ENCODE data around the gene NID1. TPM values are rescaled to one million over a fixed set of nuclear protein-coding genes. Genes with fewer than 3 reads are reported as not detected.
A peak's percentile ranks its signal among the peaks of the same experiment; 100 is the strongest.

Gene NID1
- total RNA-seq, 1 experiment from 2014 or later: 48.5 TPM

DNA sequence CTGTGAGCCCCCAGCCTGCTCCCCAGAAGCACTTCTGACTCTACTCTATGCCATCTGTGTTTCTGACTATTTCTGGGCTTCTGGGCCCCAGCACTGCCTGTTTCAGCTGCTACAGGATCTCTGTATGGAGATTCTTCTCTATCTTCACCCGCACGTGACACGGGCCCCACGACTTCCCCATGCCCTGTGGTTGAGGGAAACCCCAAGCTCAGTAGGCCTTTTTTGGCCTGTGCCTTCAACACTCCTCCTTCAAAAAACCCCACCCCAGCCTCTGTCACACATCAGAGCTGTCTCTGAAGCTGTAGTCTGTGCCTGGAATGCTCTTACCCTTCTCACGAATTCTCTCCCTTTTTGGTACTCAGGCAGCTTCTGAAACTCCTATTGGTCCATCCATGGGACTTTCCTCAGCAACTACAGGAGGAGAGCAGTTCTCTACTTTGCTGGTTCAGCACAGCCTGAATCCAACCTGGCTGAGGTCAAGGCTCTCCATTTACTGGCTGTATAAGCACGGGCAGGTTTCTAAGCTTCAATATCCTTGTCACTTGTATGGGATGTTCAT, 2.0 kb upstream of the NID1 start:
- no peak for DNase-seq
- Mint-ChIP-seq H3K9me3 (ENCODE audit: unreplicated experiment) (no peaks in the 10 kb centered on the region), H3K36me3 (ENCODE audit: insufficient read depth, unreplicated experiment) (peaks cover 11% of the 10 kb centered on the region), H3K4me1 (ENCODE audit: low read depth, unreplicated experiment) (no peaks in the 10 kb centered on the region), H3K27me3 (ENCODE audit: insufficient read depth, unreplicated experiment) (no peaks in the 10 kb centered on the region), H3K27ac (ENCODE audit: unreplicated experiment) (no peak overlapping the region), H3K4me3 (ENCODE audit: unreplicated experiment) (no peak overlapping the region)
- POLR2A ChIA-PET: no interaction called here
- CTCF ChIA-PET: no interaction called here
- H3K4me1 ChIP-seq: no peaks in the 10 kb centered on the region
- H3K27me3 ChIP-seq (replicated peaks; ENCODE audit: control insufficient read depth, insufficient read depth, low read length): no peaks in the 10 kb centered on the region
- H3K36me3 ChIP-seq (ENCODE audit: control insufficient read depth, insufficient read depth, low read length): no peaks in the 10 kb centered on the region
- intact Hi-C loops (cut with micrococcal nuclease; ENCODE audit: unreplicated experiment): no loop called here
- no peaks in the 10 kb centered on the region for H3K9me3 ChIP-seq
- TF ChIP-seq, protein P1, sequence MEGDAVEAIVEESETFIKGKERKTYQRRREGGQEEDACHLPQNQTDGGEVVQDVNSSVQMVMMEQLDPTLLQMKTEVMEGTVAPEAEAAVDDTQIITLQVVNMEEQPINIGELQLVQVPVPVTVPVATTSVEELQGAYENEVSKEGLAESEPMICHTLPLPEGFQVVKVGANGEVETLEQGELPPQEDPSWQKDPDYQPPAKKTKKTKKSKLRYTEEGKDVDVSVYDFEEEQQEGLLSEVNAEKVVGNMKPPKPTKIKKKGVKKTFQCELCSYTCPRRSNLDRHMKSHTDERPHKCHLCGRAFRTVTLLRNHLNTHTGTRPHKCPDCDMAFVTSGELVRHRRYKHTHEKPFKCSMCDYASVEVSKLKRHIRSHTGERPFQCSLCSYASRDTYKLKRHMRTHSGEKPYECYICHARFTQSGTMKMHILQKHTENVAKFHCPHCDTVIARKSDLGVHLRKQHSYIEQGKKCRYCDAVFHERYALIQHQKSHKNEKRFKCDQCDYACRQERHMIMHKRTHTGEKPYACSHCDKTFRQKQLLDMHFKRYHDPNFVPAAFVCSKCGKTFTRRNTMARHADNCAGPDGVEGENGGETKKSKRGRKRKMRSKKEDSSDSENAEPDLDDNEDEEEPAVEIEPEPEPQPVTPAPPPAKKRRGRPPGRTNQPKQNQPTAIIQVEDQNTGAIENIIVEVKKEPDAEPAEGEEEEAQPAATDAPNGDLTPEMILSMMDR (IDR thresholded peaks at IDR 0.05; ENCODE audit: insufficient read depth in 1 of 2, low read depth in 1 of 2, low read length in 1 of 2, severe bottlenecking in 1 of 2, unreplicated experiment in 1 of 2): no peak
- H3K4me3 ChIP-seq (ENCODE audit: low read depth, low read length): no peak overlapping the region
- no TSS peak for BruUV-seq (replicated peaks)

DNA sequence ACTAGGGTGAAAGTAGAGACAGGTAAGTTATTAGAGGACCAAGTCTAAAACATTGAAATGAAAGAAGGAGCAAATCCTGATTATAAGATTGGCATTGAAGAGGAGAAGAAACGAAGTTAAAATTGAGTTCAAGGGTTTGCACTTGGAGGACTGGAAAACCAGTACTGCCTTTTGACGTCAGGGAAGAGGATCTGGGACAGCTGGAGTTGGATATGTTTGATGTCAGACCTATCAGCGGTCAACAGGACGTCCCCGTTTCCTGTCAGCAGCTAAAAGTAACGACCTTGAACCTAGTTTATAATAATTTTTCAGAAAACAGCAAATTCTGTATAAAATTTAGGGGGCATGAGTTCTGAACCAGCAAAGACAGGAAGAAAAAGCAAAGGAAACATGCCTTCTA, 1.2 kb upstream of the NID1 start:
- no peaks in the 10 kb centered on the region for H3K36me3 ChIP-seq (ENCODE audit: control insufficient read depth, insufficient read depth, low read length)
- CTCF ChIA-PET: no interaction called here
- no peaks in the 10 kb centered on the region for H3K27me3 ChIP-seq (replicated peaks; ENCODE audit: control insufficient read depth, insufficient read depth, low read length)
- intact Hi-C loops (cut with micrococcal nuclease; ENCODE audit: unreplicated experiment): no loop called here
- BruUV-seq (replicated peaks): TSS peak; percentile 36
- no peaks in the 10 kb centered on the region for H3K4me1 Mint-ChIP-seq (ENCODE audit: low read depth, unreplicated experiment)
- H3K4me3 Mint-ChIP-seq (ENCODE audit: unreplicated experiment): no peak overlapping the region
- no peaks in the 10 kb centered on the region for H3K9me3 Mint-ChIP-seq (ENCODE audit: unreplicated experiment)
- TF ChIP-seq, protein P1 (IDR thresholded peaks at IDR 0.05; ENCODE audit: insufficient read depth in 1 of 2, low read depth in 1 of 2, low read length in 1 of 2, severe bottlenecking in 1 of 2, unreplicated experiment in 1 of 2): no peak
- no peak for DNase-seq
- no peak overlapping the region for H3K4me3 ChIP-seq (ENCODE audit: low read depth, low read length)
- no peaks in the 10 kb centered on the region for H3K27me3 Mint-ChIP-seq (ENCODE audit: insufficient read depth, unreplicated experiment)
- POLR2A ChIA-PET: no interaction called here
- H3K4me1 ChIP-seq: no peaks in the 10 kb centered on the region
- H3K36me3 Mint-ChIP-seq (ENCODE audit: insufficient read depth, unreplicated experiment): peaks cover 12% of the 10 kb centered on the region
- no peaks in the 10 kb centered on the region for H3K9me3 ChIP-seq
- no peak overlapping the region for H3K27ac Mint-ChIP-seq (ENCODE audit: unreplicated experiment)

GRCh38 chr1:236065509-236066005, 667 bp upstream of the NID1 start:
- DNase-seq: no peak
- no peaks in the 10 kb centered on the region for H3K36me3 ChIP-seq (ENCODE audit: control insufficient read depth, insufficient read depth, low read length)
- Mint-ChIP-seq H3K4me1 (ENCODE audit: low read depth, unreplicated experiment) (no peaks in the 10 kb centered on the region), H3K9me3 (ENCODE audit: unreplicated experiment) (no peaks in the 10 kb centered on the region), H3K27ac (ENCODE audit: unreplicated experiment) (no peak overlapping the region), H3K27me3 (ENCODE audit: insufficient read depth, unreplicated experiment) (no peaks in the 10 kb centered on the region), H3K36me3 (ENCODE audit: insufficient read depth, unreplicated experiment) (peaks cover 12% of the 10 kb centered on the region), H3K4me3 (ENCODE audit: unreplicated experiment) (peak overlapping the region; percentile 69)
- peak overlapping the region; percentile 37 for H3K4me3 ChIP-seq (ENCODE audit: low read depth, low read length)
- BruUV-seq (replicated peaks): no TSS peak
- H3K4me1 ChIP-seq: no peaks in the 10 kb centered on the region
- TF ChIP-seq, protein P1 (IDR thresholded peaks at IDR 0.05; ENCODE audit: insufficient read depth in 1 of 2, low read depth in 1 of 2, low read length in 1 of 2, severe bottlenecking in 1 of 2, unreplicated experiment in 1 of 2): no peak
- no peaks in the 10 kb centered on the region for H3K27me3 ChIP-seq (replicated peaks; ENCODE audit: control insufficient read depth, insufficient read depth, low read length)
- ChIA-PET POLR2A (no interaction called here), CTCF (no interaction called here)
- intact Hi-C loops (cut with micrococcal nuclease; ENCODE audit: unreplicated experiment): loop anchor here (2.0 kb wide), 1 partner anchor 19 kb away; no protein-coding TSS in a partner anchor
- no peaks in the 10 kb centered on the region for H3K9me3 ChIP-seq

Data from Caco-2 (cell line).